IPS-20b (cell line): ENCODE measurements around the gene PRSS57.

ENCODE experiments used
- H3K27ac ChIP-seq: one replicate; pipeline ENCODE4 v1.5.1; 2013; ENCODE audit warnings: low read length
- H3K27me3 ChIP-seq: 2 replicates; pipeline ENCODE4 v1.6.1; 2013; ENCODE audit warnings: mild to moderate bottlenecking, low read length, inconsistent platforms; ENCODE audit not compliant: insufficient read depth
- H3K36me3 ChIP-seq: 2 replicates; pipeline ENCODE4 v1.6.1; 2013; ENCODE audit warnings: low read depth, mild to moderate bottlenecking, inconsistent platforms, low read length, moderate library complexity; ENCODE audit not compliant: insufficient read depth
- H3K4me1 ChIP-seq: 2 replicates; pipeline ENCODE4 v1.6.1; 2013; ENCODE audit warnings: mild to moderate bottlenecking, control low read depth, inconsistent platforms, low read length, moderate library complexity; ENCODE audit not compliant: insufficient read depth
- H3K4me3 ChIP-seq: 2 replicates; pipeline ENCODE4 v1.5.1; 2013; ENCODE audit warnings: mild to moderate bottlenecking, low read length, inconsistent platforms
- H3K9ac ChIP-seq: 2 replicates; pipeline ENCODE4 v1.6.1; 2013; ENCODE audit warnings: low read depth, mild to moderate bottlenecking, inconsistent platforms, low read length, moderate library complexity
- H3K9me3 ChIP-seq: 2 replicates; pipeline ENCODE4 v1.6.1; 2013; ENCODE audit warnings: mild to moderate bottlenecking, low read depth, low read length, inconsistent platforms; ENCODE audit not compliant: insufficient read depth

The PRSS57 gene

GRCh38 chr19:720345-721160 lies 25.3 kb upstream of the PRSS57 start:
- no peak overlapping the region for H3K4me3 ChIP-seq
- H3K27me3 ChIP-seq = no peaks in the 10 kb centered on the region
- no peak overlapping the region for H3K9ac ChIP-seq
- no peaks in the 10 kb centered on the region for H3K36me3 ChIP-seq
- no peaks in the 10 kb centered on the region for H3K9me3 ChIP-seq
- H3K4me1 ChIP-seq = no peaks in the 10 kb centered on the region; the same call in 1 of the 2 replicates
- H3K27ac ChIP-seq = no peak overlapping the region

- Histone ChIP-seq H3K27ac (no peak overlapping the region), H3K9me3 (no peaks in the 10 kb centered on the region), H3K36me3 (no peaks in the 10 kb centered on the region), H3K4me1 (no peaks in the 10 kb centered on the region; the same call in 1 of the 2 replicates), H3K27me3 (no peaks in the 10 kb centered on the region), H3K4me3 (no peak overlapping the region), H3K9ac (no peak overlapping the region)
Measured at GRCh38 chr19:719636-720344, 24.5 kb upstream of the PRSS57 start.

- Histone ChIP-seq H3K27me3 (no peaks in the 10 kb centered on the region), H3K9ac (no peak overlapping the region), H3K4me3 (no peak overlapping the region), H3K36me3 (no peaks in the 10 kb centered on the region), H3K4me1 (no peaks in the 10 kb centered on the region; the same call in 1 of the 2 replicates), H3K27ac (no peak overlapping the region), H3K9me3 (no peaks in the 10 kb centered on the region)
Measured at GRCh38 chr19:718991-719512, 23.8 kb upstream of the PRSS57 start.

- Histone ChIP-seq H3K4me1 (no peaks in the 10 kb centered on the region; the same call in 1 of the 2 replicates), H3K27me3 (no peaks in the 10 kb centered on the region), H3K27ac (no peak overlapping the region), H3K9ac (no peak overlapping the region), H3K9me3 (no peaks in the 10 kb centered on the region), H3K4me3 (no peak overlapping the region), H3K36me3 (no peaks in the 10 kb centered on the region)
Measured at GRCh38 chr19:718251-718951, 23.1 kb upstream of the PRSS57 start.

- Histone ChIP-seq H3K36me3 (no peaks in the 10 kb centered on the region), H3K9ac (no peak overlapping the region), H3K27ac (no peak overlapping the region), H3K9me3 (no peaks in the 10 kb centered on the region), H3K4me3 (no peak overlapping the region), H3K27me3 (0 out of 2 replicates have a peak, but pooled peaks cover under 1% of the 10 kb centered on the region), H3K4me1 (no peaks in the 10 kb centered on the region; the same call in 1 of the 2 replicates)
Measured at GRCh38 chr19:715347-715746, 20.1 kb upstream of the PRSS57 start.

- H3K4me3 ChIP-seq = no peak overlapping the region
- no peak overlapping the region for H3K9ac ChIP-seq
- H3K27ac ChIP-seq = no peak overlapping the region
Measured at GRCh38 chr19:711254-711653, 16.0 kb upstream of the PRSS57 start.

GRCh38 chr19:710767-711166 lies 15.5 kb upstream of the PRSS57 start:
- no peak overlapping the region for H3K27ac ChIP-seq
- H3K9me3 ChIP-seq = no peaks in the 10 kb centered on the region
- no peak overlapping the region for H3K4me3 ChIP-seq
- no peaks in the 10 kb centered on the region for H3K36me3 ChIP-seq
- no peak overlapping the region for H3K9ac ChIP-seq
- H3K27me3 ChIP-seq = peaks cover 24% of the 10 kb centered on the region
- H3K4me1 ChIP-seq = no peaks in the 10 kb centered on the region

More at GRCh38 chr19:711254-711653, 16.0 kb upstream of the PRSS57 start:
- H3K36me3 ChIP-seq = no peaks in the 10 kb centered on the region
- H3K9me3 ChIP-seq = no peaks in the 10 kb centered on the region
- H3K27me3 ChIP-seq = peaks cover 24% of the 10 kb centered on the region
- H3K4me1 ChIP-seq = no peaks in the 10 kb centered on the region

- H3K4me3 ChIP-seq = peak overlapping the region; percentile 57; the same call in 1 of the 2 replicates
- no peak overlapping the region for H3K27ac ChIP-seq
- no peaks in the 10 kb centered on the region for H3K9me3 ChIP-seq
- H3K4me1 ChIP-seq = no peaks in the 10 kb centered on the region
- H3K9ac ChIP-seq = no peak overlapping the region
- H3K36me3 ChIP-seq = no peaks in the 10 kb centered on the region
- peaks cover 24% of the 10 kb centered on the region for H3K27me3 ChIP-seq
Measured at GRCh38 chr19:709965-710571, 14.8 kb upstream of the PRSS57 start.

GRCh38 chr19:709196-709964 lies 14.1 kb upstream of the PRSS57 start:
- H3K9me3 ChIP-seq = no peaks in the 10 kb centered on the region
- H3K27me3 ChIP-seq = peaks cover 24% of the 10 kb centered on the region
- no peak overlapping the region for H3K9ac ChIP-seq
- H3K4me3 ChIP-seq = peak overlapping the region; percentile 57; the same call in 1 of the 2 replicates
- H3K27ac ChIP-seq = no peak overlapping the region
- no peaks in the 10 kb centered on the region for H3K36me3 ChIP-seq
- H3K4me1 ChIP-seq = no peaks in the 10 kb centered on the region

GRCh38 chr19:708154-709143 lies 13.2 kb upstream of the PRSS57 start, which contains the start of gene PALM:
Gene PALM (plus strand): TSS chr19:708935. CDS start chr19:709147, 212 bp downstream.
- no peak within 1 kb of the TSS for H3K9ac ChIP-seq
- H3K27ac ChIP-seq = no peak within 1 kb of the TSS
- H3K4me1 ChIP-seq = no peaks in the 10 kb centered on the region
- no peaks in the 10 kb centered on the region for H3K9me3 ChIP-seq
- no peaks in the 10 kb centered on the region for H3K36me3 ChIP-seq
- peak within 1 kb of the TSS; percentile 58; the same call in 1 of the 2 replicates for H3K4me3 ChIP-seq
- H3K27me3 ChIP-seq = peaks cover 24% of the 10 kb centered on the region
